Kidney epithelial cell (primary cell): ENCODE data around the gene POLRMT. TPM values are rescaled to one million over a fixed set of nuclear protein-coding genes. Genes with fewer than 3 reads are reported as not detected.
"Not testable (repeated sequence)": the region's sequence is repeated elsewhere in the genome, so short reads cannot be mapped to it uniquely, and the experiment has no call there.

ENCODE experiments used
- DNase-seq: peaks from one replicate; pipeline ENCODE4 v3.0.0-alpha.2; 2010; ENCODE audit warnings: low read depth
- H3K27me3 ChIP-seq: 2 replicates; pipeline ENCODE4 v1.6.0; 2011; ENCODE audit warnings: low read length; ENCODE audit not compliant: control insufficient read depth, insufficient read depth
- H3K36me3 ChIP-seq: 2 replicates; pipeline ENCODE4 v1.5.1; 2011; ENCODE audit warnings: low read length; ENCODE audit not compliant: control insufficient read depth, insufficient read depth
- H3K4me3 ChIP-seq: 2 replicates; pipeline ENCODE4 v1.5.1; 2011; ENCODE audit warnings: low read depth, mild to moderate bottlenecking, control low read depth, low read length
- total RNA-seq: library from RNA; depleted of rRNA; stranded (reverse); fragments of >200 nt; gene quantifications from 2 replicates; pipeline ENCODE4 v1.2.3, GENCODE V29; 2015
- TF ChIP-seq, protein P1 (sequence below): IDR thresholded peaks from 2 replicates; pipeline ENCODE4 v1.5.1; 2011; ENCODE audit warnings: mild to moderate bottlenecking, moderate library complexity, low read length, control low read depth, inconsistent platforms; ENCODE audit not compliant: insufficient read depth, poor library complexity, severe bottlenecking

POLRMT gene
- total RNA-seq, 1 donor from 2014 or later: 47.6 TPM

DNA sequence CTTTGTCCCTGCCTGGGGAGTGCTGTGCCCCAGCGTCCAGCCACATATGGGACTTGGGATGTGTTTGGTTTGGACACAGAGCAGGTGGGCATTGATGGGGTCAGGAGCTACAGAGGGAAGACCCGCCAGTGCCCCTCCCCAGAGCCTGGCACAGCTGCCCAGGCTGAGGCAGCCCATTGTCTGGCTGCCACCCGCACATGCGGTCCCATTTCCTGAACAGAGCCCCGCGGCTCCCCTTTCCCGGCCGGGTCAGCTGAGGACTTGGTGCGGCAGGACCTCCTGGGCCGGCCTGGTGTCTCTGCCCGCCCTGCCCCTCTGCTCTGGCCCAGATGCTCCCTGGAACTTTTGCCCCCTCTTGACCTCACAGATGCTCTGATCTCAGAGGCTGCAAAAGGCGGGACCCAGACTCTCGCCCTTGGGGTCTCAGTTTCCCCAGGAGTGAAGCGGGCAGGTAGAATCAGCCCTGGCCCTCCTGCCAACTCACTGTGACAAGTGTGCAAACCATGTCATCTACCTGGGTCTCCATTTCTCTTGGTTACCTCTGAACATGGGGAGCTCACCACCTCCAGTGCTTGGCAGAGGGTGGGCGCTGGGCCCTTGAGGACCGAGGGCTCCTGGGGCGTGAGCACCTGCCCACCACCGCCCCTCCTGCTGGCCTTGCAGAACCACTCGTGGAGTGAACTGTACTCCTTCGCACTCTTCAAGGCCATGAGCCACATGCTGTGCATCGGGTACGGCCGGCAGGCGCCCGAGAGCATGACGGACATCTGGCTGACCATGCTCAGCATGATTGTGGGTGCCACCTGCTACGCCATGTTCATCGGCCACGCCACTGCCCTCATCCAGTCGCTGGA is 25.8 kb downstream of the POLRMT start:
- DNase-seq: no peak
- TF ChIP-seq, protein P1, sequence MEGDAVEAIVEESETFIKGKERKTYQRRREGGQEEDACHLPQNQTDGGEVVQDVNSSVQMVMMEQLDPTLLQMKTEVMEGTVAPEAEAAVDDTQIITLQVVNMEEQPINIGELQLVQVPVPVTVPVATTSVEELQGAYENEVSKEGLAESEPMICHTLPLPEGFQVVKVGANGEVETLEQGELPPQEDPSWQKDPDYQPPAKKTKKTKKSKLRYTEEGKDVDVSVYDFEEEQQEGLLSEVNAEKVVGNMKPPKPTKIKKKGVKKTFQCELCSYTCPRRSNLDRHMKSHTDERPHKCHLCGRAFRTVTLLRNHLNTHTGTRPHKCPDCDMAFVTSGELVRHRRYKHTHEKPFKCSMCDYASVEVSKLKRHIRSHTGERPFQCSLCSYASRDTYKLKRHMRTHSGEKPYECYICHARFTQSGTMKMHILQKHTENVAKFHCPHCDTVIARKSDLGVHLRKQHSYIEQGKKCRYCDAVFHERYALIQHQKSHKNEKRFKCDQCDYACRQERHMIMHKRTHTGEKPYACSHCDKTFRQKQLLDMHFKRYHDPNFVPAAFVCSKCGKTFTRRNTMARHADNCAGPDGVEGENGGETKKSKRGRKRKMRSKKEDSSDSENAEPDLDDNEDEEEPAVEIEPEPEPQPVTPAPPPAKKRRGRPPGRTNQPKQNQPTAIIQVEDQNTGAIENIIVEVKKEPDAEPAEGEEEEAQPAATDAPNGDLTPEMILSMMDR: no peak

DNA sequence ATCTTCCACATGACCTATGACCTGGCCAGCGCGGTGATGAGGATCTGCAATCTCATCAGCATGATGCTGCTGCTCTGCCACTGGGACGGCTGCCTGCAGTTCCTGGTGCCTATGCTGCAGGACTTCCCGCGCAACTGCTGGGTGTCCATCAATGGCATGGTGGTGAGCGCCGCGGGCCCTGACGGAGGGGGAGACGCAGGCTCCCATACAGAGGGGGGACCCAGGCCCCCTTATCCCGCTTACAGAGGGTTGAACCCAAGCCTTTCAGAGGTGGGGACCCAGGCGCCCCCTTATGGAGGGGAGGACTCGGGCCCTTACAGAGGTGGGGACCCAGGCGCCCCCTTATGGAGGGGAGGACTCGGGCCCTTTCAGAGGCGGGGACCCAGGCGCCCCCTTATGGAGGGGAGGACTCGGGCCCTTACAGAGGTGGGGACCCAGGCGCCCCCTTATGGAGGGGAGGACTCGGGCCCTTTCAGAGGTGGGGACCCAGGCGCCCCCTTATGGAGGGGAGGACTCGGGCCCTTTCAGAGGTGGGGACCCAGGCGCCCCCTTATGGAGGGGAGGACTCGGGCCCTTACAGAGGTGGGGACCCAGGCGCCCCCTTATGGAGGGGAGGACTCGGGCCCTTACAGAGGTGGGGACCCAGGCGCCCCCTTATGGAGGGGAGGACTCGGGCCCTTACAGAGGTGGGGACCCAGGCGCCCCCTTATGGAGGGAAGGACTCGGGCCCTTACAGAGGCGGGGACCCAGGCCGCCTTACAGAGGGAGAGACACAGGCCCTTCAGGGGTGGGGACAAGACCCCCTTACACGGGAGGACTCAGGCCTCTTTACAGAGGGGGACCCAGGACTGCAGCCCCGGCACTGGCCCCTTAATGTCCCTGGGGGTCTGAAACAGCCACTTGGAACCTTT is 28.0 kb downstream of the POLRMT start:
- not testable (repeated sequence) for H3K4me3 ChIP-seq, H3K36me3 ChIP-seq, H3K27me3 ChIP-seq, DNase-seq

More for the DNA sequence above, 25.8 kb downstream of the POLRMT start:
- Histone ChIP-seq H3K36me3 (no peaks in the 10 kb centered on the region), H3K27me3 (no peaks in the 10 kb centered on the region), H3K4me3 (no peak overlapping the region)

DNA sequence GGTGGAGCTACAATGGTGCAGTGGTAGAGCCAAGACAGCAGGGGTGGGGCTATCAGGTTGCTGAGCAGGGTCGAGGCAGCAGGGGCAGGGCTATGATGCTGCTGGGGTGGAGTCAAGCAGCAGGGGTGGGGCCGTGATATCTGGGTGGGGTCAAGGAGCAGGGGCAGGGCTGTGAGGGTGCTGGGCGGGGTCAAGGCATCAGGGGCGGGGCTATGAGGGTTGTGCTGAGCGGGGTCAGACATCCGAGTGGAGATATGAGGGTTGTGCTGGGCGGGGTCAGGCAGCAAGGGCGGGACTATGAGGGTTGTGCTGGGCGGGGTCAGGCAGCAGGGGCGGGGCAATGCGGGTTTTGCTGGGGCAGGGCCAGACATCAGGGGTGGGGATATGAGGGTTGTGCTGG is 29.0 kb downstream of the POLRMT start:
- no peaks in the 10 kb centered on the region for H3K27me3 ChIP-seq
- DNase-seq: no peak
- H3K4me3 ChIP-seq: no peak overlapping the region
- TF ChIP-seq, protein P1: no peak
- H3K36me3 ChIP-seq: no peaks in the 10 kb centered on the region

DNA sequence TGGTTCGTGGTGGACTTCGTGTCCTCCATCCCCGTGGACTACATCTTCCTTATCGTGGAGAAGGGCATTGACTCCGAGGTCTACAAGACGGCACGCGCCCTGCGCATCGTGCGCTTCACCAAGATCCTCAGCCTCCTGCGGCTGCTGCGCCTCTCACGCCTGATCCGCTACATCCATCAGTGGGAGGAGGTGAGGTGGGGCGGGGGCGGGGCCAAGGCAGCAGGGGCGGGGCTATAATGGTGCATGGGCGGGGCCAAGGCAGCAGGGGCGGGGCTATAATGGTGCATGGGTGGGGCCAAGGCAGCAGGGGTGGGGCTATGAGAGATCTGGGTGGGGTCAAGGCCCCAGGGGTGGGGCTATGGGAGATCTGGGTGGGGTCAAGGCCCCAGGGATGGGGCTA is 29.6 kb downstream of the POLRMT start:
- not testable (repeated sequence) for H3K27me3 ChIP-seq, H3K4me3 ChIP-seq, DNase-seq, H3K36me3 ChIP-seq

DNA sequence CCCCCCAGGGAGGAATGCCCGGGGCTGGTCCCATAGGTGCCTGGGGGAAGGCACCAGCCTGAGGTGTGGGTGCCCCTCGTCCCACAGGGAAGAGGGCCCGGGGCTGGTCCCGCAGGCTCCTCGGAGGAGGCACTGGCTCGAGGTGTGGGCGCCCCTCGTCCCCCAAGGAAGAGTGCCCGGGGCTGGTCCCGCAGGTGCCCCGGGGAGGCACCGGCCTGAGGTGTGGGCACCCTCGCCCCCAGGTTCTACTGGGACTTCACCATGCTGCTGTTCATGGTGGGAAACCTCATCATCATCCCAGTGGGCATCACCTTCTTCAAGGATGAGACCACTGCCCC is 30.1 kb downstream of the POLRMT start:
- H3K4me3 ChIP-seq, H3K36me3 ChIP-seq, DNase-seq, H3K27me3 ChIP-seq: not testable (repeated sequence)

DNA sequence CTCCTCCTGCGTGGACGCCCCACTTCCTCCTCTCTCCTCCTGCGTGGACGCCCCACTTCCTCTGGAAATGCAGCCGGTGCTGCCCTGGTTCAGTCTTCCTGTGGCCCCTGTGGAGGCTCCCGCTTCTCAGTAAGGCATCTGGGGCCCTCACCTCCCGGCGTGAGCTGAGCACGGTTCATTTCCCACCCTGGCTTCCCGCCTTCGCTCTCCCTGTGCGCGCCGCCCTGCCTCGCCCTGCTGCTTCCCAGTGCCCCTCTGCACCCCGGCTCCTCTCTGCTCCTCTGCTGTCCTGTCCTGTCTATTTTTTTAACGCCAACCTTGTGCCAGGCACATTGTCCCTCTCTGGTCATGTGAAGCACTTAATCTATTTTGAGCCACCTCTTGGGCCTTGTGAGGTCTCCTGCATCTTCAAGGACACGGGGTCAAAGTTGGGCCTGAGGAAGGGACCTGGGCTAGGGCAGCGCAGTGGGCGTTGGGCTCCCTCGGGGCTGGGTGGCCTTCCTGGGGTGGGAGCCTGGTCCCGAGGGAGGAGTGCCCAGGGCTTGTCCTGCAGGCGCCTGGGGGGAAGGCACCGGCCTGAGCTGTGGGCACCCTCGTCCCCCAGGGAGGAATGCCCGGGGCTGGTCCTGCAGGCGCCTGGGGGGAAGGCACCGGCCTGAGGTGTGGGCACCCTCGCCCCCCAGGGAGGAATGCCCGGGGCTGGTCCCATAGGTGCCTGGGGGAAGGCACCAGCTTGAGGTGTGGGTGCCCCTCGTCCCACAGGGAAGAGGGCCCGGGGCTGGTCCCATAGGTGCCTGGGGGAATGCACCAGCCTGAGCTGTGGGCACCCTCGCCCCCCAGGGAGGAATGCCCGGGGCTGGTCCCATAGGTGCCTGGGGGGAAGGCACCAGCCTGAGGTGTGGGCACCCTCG is 30.7 kb downstream of the POLRMT start:
- H3K27me3 ChIP-seq: no peaks in the 10 kb centered on the region
- no peak overlapping the region for H3K4me3 ChIP-seq
- H3K36me3 ChIP-seq: no peaks in the 10 kb centered on the region
- no peak for DNase-seq
- TF ChIP-seq, protein P1: no peak

DNA sequence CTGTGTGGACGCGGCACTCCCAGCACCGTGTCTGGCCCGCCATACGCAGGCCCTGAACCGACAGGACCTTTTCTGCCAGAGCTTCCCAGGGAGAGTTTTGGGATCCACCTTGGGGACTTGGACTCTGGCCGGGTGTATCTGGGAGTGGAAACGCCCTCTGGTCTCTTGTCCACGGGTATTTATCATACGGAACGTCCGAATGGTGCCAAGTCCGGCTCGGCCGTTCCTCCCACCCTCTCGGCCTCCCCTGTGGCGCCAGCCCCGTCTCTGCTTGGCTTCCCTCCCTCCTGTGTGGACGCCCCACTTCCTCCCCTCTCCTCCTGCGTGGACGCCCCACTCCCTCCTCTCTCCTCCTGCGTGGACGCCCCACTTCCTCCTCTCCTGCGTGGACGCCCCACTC is 31.5 kb downstream of the POLRMT start:
- no peak for DNase-seq
- no peaks in the 10 kb centered on the region for H3K36me3 ChIP-seq
- H3K27me3 ChIP-seq: peaks cover 3% of the 10 kb centered on the region
- no peak overlapping the region for H3K4me3 ChIP-seq
- TF ChIP-seq, protein P1: no peak
